ENCODE data around the gene KISS1R.
A peak's percentile ranks its signal among the peaks of the same experiment; 100 is the strongest.

Gene KISS1R

DNA sequence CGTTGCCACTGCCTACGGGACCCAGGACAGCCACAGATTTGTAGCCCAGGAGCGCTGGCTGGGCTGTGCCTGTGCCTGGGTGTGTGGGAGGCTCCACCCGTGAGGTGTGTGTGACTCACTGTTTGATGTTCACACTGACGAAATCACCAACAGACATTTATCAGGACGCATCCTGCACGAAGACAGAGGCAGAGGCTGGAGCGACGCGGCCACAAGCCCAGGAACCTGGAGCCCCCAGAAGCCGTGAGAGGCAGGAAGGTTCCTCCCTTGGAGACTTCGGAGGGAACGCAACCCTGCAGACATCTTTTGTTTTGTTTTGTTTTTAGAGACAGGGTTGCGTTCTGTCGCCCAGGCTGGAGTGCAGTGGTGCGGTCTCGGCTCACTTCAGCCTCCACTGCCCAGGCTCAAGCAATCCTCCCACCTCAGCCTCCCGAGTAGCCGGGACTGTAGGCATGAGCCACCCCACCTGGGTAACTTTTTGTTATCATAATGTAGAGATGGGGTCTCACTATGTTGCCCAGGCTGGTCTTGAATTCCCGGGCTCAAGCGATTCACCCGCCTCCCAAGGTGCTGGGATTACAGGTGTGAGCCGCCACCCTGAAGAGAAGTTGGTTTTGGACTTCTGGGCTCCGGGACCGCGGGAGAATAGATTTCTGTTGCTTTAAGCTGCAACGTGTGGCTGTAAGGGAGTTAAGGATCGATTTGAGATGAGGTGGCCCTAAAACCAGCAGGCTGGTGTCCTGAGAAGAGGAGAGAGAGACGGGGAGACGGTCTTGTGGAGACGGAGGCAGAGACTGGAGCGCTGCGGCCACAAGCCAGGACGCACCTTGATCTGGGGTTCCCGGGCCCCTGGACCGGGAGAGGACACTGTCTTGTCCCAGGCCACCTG, 42.1 kb downstream of the KISS1R start:
- no peak overlapping the region for H3K4me3 ChIP-seq (ENCODE audit: low read length)
- TF ChIP-seq, protein P1, sequence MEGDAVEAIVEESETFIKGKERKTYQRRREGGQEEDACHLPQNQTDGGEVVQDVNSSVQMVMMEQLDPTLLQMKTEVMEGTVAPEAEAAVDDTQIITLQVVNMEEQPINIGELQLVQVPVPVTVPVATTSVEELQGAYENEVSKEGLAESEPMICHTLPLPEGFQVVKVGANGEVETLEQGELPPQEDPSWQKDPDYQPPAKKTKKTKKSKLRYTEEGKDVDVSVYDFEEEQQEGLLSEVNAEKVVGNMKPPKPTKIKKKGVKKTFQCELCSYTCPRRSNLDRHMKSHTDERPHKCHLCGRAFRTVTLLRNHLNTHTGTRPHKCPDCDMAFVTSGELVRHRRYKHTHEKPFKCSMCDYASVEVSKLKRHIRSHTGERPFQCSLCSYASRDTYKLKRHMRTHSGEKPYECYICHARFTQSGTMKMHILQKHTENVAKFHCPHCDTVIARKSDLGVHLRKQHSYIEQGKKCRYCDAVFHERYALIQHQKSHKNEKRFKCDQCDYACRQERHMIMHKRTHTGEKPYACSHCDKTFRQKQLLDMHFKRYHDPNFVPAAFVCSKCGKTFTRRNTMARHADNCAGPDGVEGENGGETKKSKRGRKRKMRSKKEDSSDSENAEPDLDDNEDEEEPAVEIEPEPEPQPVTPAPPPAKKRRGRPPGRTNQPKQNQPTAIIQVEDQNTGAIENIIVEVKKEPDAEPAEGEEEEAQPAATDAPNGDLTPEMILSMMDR (IDR thresholded peaks at IDR 0.05; ENCODE audit: insufficient read depth, low read depth, low read length, missing control alignments): no peak
- DNase-seq (ENCODE audit: low read depth): peak; percentile 87

DNA sequence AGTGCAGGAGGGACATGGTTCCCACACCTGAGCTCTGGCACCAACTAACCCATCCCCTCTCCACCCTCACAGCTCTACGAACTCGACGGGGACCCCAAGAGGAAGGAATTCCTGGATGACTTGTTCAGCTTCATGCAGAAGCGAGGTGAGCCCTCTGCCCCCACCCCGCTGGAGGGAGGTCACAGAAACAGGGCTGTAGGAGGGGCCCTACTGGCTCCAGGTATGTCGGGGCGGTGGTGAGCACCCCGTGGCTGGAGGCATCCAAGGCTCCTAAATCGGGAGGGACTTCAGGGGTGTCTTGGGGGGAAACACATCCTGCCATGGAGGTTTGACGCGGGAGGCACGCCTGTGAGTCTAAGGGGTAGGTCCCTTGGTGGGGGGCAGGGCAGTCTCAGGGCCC, 42.9 kb downstream of the KISS1R start:
- DNase-seq (ENCODE audit: low read depth): no peak
- H3K4me3 ChIP-seq (ENCODE audit: low read length): no peak overlapping the region
- TF ChIP-seq, protein P1 (IDR thresholded peaks at IDR 0.05; ENCODE audit: insufficient read depth, low read depth, low read length, missing control alignments): no peak

DNA sequence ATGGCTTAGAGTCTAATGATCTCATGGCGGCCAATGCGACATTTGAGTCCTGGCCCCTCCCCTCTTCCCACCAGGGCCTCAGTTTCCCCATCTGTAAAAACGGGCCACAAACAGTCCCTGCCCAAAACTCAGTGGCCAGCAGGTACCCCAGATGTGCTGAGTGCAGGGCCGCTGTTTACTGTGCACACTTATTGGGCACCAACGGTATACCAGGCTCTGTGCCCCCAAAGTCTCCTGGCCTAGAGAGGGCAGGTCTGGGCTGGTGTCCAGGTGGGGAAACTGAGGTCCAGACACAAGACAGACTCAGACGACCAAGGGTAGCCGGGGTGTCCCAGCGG, 43.4 kb downstream of the KISS1R start:
- H3K4me3 ChIP-seq (ENCODE audit: low read length): no peak overlapping the region
- DNase-seq (ENCODE audit: low read depth): no peak
- TF ChIP-seq, protein P1 (IDR thresholded peaks at IDR 0.05; ENCODE audit: insufficient read depth, low read depth, low read length, missing control alignments): no peak

DNA sequence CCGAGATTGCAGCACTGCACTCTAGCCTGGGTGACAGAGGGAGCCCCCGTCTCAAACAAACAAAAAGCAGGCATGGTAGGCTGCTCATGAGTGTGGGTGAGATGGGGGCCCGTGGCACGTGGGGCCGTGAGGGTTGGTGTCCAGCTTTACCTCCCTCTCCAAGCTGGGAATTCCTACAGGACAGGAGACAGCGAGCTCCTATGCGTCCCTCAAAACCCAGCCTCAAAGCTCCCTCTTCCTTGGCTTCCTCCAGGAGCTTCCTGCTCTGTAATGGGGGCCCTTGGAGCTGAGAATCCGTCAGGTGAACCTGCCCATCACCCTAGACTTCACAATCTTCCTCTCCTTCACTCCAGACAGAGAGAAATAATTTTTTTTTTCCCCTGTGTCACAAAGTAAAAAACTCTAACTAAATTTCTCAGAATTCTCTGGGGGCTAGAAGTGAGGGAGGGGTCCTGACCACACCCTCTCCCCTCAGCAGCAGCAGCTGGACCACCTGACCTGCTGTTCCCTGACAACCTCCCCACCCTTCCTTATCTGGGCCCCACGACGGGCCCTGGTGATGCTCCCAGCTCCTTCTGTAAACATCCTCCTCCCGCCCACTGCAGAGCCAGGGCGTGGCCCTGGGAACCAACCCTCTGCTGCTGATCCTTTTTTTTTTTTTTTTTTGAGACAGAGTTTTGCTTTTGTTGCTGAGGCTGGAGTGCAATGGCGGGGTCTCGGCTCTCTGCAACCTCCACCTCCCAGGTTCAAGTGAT, 44.9 kb downstream of the KISS1R start:
- DNase-seq (ENCODE audit: low read depth): peak; percentile 45
- TF ChIP-seq, protein P1 (IDR thresholded peaks at IDR 0.05; ENCODE audit: insufficient read depth, low read depth, low read length, missing control alignments): no peak
- H3K4me3 ChIP-seq (ENCODE audit: low read length): no peak overlapping the region

DNA sequence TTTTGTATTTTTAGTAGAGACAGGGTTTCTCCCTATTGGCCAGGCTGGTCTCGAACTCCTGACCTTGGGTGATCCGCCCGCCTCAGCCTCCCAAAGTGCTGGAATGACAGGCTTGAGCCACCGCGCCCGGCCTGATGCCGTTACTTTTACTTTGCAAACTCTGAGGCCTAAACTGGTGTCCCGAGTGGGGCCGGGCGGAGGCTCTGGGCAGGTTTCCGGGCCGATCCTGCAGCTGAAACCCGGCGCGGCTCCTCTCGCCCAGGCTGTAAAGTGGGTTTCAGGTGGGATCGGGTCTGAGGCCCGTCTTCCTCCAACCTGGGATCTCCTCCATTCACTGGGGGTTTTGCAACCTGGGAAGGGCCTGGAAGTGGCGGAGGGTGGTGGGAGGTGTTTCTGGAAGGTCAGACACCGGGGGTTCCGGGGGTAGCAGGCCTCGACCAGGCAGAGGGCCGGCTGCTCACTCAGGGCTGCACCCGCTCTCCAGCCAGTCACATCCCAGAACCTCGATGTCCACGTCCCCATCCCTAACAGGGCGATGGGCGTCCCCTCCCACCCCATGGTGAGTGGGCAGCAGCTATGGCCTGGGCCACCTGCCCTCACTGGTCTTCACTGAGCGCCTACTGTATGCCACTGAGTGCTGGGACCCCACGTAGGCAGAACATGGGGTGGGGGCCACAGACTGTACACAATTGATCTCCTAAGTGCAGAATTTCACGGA, 45.7 kb downstream of the KISS1R start:
- TF ChIP-seq, protein P1 (IDR thresholded peaks at IDR 0.05; ENCODE audit: insufficient read depth, low read depth, low read length, missing control alignments): no peak
- no peak overlapping the region for H3K4me3 ChIP-seq (ENCODE audit: low read length)
- DNase-seq (ENCODE audit: low read depth): no peak

DNA sequence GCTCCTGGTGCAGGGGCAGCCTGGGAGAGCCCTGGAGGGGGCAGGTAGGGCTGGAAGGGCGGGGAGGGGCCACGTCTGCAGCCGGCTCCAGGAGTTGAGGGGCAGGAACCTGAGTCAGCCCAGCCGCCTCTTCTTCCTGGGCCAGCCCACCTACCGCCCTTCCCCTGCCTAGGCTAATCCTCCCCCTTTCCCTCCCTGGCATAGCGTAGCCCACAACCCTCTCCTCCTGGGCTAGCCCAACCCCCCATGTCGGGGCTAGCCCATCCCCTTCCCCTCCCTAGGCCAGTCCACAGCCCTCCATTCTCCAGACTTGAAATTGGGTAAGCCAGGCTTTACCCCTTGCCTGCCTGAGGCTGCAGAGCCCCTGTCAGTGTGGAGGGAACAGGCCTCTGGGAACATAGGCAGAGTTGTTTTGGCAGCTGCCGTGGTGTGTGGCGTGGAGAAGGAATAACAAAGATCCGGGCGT, 46.4 kb downstream of the KISS1R start:
- DNase-seq (ENCODE audit: low read depth): no peak
- no peak overlapping the region for H3K4me3 ChIP-seq (ENCODE audit: low read length)
- TF ChIP-seq, protein P1 (IDR thresholded peaks at IDR 0.05; ENCODE audit: insufficient read depth, low read depth, low read length, missing control alignments): no peak

Measured in epithelial cell of esophagus (primary cell).